Measurements from ENCODE around the gene RAB11B. TPM values are rescaled to one million over a fixed set of nuclear protein-coding genes. Genes with fewer than 3 reads are reported as not detected.
A peak's percentile ranks its signal among the peaks of the same experiment; 100 is the strongest.

RAB11B gene
- total and polyA plus RNA-seq, 9 of the 15 experiments (the other 6 are each of a cell fraction or from before 2014, with no cell fraction given) = 0.74 to 71.0 (median 13.8) TPM

GRCh38 chr19:8389891-8390616 is at the start of gene RAB11B (continued):
- peak; percentile 34; the same call in 1 of the 2 replicates for TF ChIP-seq ZSCAN29 (IDR thresholded peaks at IDR 0.05)
- TF ChIP-seq CBX3 (IDR thresholded peaks at IDR 0.05; ENCODE audit: borderline replicate concordance in 1 of 2, low read length in 2 of 2) = no peak
- TF ChIP-seq NFIX (CRISPR knock-in tag; IDR thresholded peaks at IDR 0.05; ENCODE audit: low read depth) = 0 out of 2 replicates have a peak, but pooled peaks have one; percentile 52
- TF ChIP-seq NCOA4 (IDR thresholded peaks at IDR 0.05; ENCODE audit: partially characterized antibody) = no peak
- TF ChIP-seq BRD9 (IDR thresholded peaks at IDR 0.05; ENCODE audit: low read depth, partially characterized antibody) = peak; percentile 5
- TF ChIP-seq NFRKB (IDR thresholded peaks at IDR 0.05; ENCODE audit: low read depth) = 0 out of 2 replicates have a peak, but pooled peaks have one; percentile 37
- 0 out of 2 replicates have a peak, but pooled peaks have one; percentile 36 for TF ChIP-seq ZC3H11A (IDR thresholded peaks at IDR 0.05; ENCODE audit: low read depth, low read length)
- 0 out of 2 replicates have a peak, but pooled peaks have one; percentile 5 for TF ChIP-seq DIDO1 (tag; IDR thresholded peaks at IDR 0.05; ENCODE audit: low read depth)
- no peak for TF ChIP-seq ZNF551 (CRISPR knock-in tag; IDR thresholded peaks at IDR 0.05)
- TF ChIP-seq ZNF449 (CRISPR knock-in tag; IDR thresholded peaks at IDR 0.05) = peak; percentile 70; the same call in 1 of the 2 replicates
- peak; percentile 99 for TF ChIP-seq RBM25 (IDR thresholded peaks at IDR 0.05; ENCODE audit: low read depth, low read length, severe bottlenecking)
- peak; percentile 24; the same call in 1 of the 2 replicates for TF ChIP-seq EP300 (IDR thresholded peaks at IDR 0.05; ENCODE audit: low read length)
- TF ChIP-seq RBM34 (IDR thresholded peaks at IDR 0.05; ENCODE audit: borderline replicate concordance, insufficient read depth, low read length) = no peak
- TF ChIP-seq WHSC1 (IDR thresholded peaks at IDR 0.05; ENCODE audit: low read length) = no peak
- no peak for TF ChIP-seq ZNF780A (CRISPR knock-in tag; IDR thresholded peaks at IDR 0.05)
- TF ChIP-seq SREBF1 (IDR thresholded peaks at IDR 0.05; ENCODE audit: borderline replicate concordance, low read depth, low read length) = no peak

All from K562 (cell line).